AG08395 (cell line): ENCODE measurements around the gene LAX1.
"Not testable (repeated sequence)": the region's sequence is repeated elsewhere in the genome, so short reads cannot be mapped to it uniquely, and the experiment has no call there.

Experiments used
- DNase-seq: peaks from one replicate; pipeline ENCODE4 v3.0.0; 2012; ENCODE audit warnings: mixed read lengths, low spot score

Gene LAX1

GRCh38 chr1:203768256-203768655, 3.3 kb downstream of the LAX1 start:
- DNase-seq: no peak

GRCh38 chr1:203769505-203770343, 4.7 kb downstream of the LAX1 start:
- DNase-seq: peak; percentile 91

- peak; percentile 12 for DNase-seq
These were observed 6.9 kb downstream of the LAX1 start for GRCh38 chr1:203771901-203772301.

- no peak for DNase-seq
These were observed 7.9 kb downstream of the LAX1 start for GRCh38 chr1:203772836-203773235.

GRCh38 chr1:203776636-203777035, 11.7 kb downstream of the LAX1 start:
- peak; percentile 22 for DNase-seq

- no peak for DNase-seq
These were observed 12.6 kb downstream of the LAX1 start for GRCh38 chr1:203777596-203777995.

- DNase-seq: no peak
These were observed 13.2 kb downstream of the LAX1 start for GRCh38 chr1:203778146-203778545.

- no peak for DNase-seq
These were observed 13.8 kb downstream of the LAX1 start for GRCh38 chr1:203778789-203779188.

- DNase-seq: no peak
These were observed 17.0 kb downstream of the LAX1 start for GRCh38 chr1:203781962-203782361.

GRCh38 chr1:203789966-203790365, 25.0 kb downstream of the LAX1 start:
- no peak for DNase-seq

GRCh38 chr1:203791498-203791897, 26.5 kb downstream of the LAX1 start:
- no peak for DNase-seq

- DNase-seq: no peak
These were observed 27.5 kb downstream of the LAX1 start for GRCh38 chr1:203792486-203792885.

GRCh38 chr1:203793561-203793960, 28.6 kb downstream of the LAX1 start:
- DNase-seq: not testable (repeated sequence)

GRCh38 chr1:203794764-203795440, 29.9 kb downstream of the LAX1 start:
- DNase-seq: no peak

GRCh38 chr1:203795441-203796235, 30.7 kb downstream of the LAX1 start, which contains the start of the genes ZBED6 and ZC3H11A:
Gene ZBED6, plus strand, starts transcription at chr1:203795623. Its CDS starts 1,900 bp downstream, at chr1:203797523.
Gene ZC3H11A, plus strand, starts transcription at chr1:203795623. Its CDS starts 21,448 bp downstream, at chr1:203817071.
- peak; percentile 99 for DNase-seq

- no peak for DNase-seq
These were observed 31.2 kb downstream of the LAX1 start for GRCh38 chr1:203796236-203796605.

GRCh38 chr1:203797216-203797615, 32.2 kb downstream of the LAX1 start:
- DNase-seq: no peak

- DNase-seq: no peak
These were observed 33.1 kb downstream of the LAX1 start for GRCh38 chr1:203797948-203798655.

GRCh38 chr1:203799157-203799556, 34.2 kb downstream of the LAX1 start:
- DNase-seq: no peak

- DNase-seq: no peak
These were observed 35.0 kb downstream of the LAX1 start for GRCh38 chr1:203799971-203800370.

GRCh38 chr1:203805689-203806088, 40.7 kb downstream of the LAX1 start:
- no peak for DNase-seq

- peak; percentile 36 for DNase-seq
These were observed 42.2 kb downstream of the LAX1 start for GRCh38 chr1:203807196-203807595.
